BLaER1 (cell line): ENCODE measurements around the gene ZNF335.
"Not testable (repeated sequence)": the region's sequence is repeated elsewhere in the genome, so short reads cannot be mapped to it uniquely, and the experiment has no call there.

ENCODE experiments used
- H3K27ac ChIP-seq: shearing (Covaris generic); formaldehyde crosslinking; 2 replicates; pipeline ENCODE4 v1.8.1; 2022
- H3K27me3 ChIP-seq: shearing (Covaris generic); formaldehyde crosslinking; 2 replicates; pipeline ENCODE4 v1.8.1; 2022
- H3K36me3 ChIP-seq: shearing (Covaris generic); formaldehyde crosslinking; 2 replicates; pipeline ENCODE4 v1.8.1; 2022
- H3K4me1 ChIP-seq: shearing (Covaris generic); formaldehyde crosslinking; 2 replicates; pipeline ENCODE4 v1.8.1; 2022
- H3K4me2 ChIP-seq: shearing (Covaris generic); formaldehyde crosslinking; 2 replicates; pipeline ENCODE4 v1.8.1; 2022
- H3K4me3 ChIP-seq: shearing (Covaris generic); formaldehyde crosslinking; 2 replicates; pipeline ENCODE4 v1.8.1; 2022
- H3K9ac ChIP-seq: shearing (Covaris generic); formaldehyde crosslinking; 2 replicates; pipeline ENCODE4 v1.8.1; 2022
- H3K9me3 ChIP-seq: shearing (Covaris generic); formaldehyde crosslinking; 2 replicates; pipeline ENCODE4 v1.8.1; 2022
- H4K20me1 ChIP-seq: shearing (Covaris generic); formaldehyde crosslinking; 2 replicates; pipeline ENCODE4 v1.8.1; 2022
- Cebpa-rat ChIP-seq: shearing (Covaris generic); IDR thresholded peaks from 2 replicates; pipeline ENCODE4 v1.8.1; 2022

ZNF335 gene

GRCh38 chr20:45965169-45966002 is 6.6 kb downstream of the ZNF335 start:
- Histone ChIP-seq H3K4me2 (no peak overlapping the region), H3K9ac (no peak overlapping the region), H3K4me1 (peaks cover 38% of the 10 kb centered on the region), H3K36me3 (peaks cover 83% of the 10 kb centered on the region), H3K9me3 (no peaks in the 10 kb centered on the region), H3K4me3 (no peak overlapping the region), H3K27ac (no peak overlapping the region), H3K27me3 (no peaks in the 10 kb centered on the region), H4K20me1 (peaks cover 40% of the 10 kb centered on the region)
- no peak for TF ChIP-seq Cebpa-rat

DNA sequence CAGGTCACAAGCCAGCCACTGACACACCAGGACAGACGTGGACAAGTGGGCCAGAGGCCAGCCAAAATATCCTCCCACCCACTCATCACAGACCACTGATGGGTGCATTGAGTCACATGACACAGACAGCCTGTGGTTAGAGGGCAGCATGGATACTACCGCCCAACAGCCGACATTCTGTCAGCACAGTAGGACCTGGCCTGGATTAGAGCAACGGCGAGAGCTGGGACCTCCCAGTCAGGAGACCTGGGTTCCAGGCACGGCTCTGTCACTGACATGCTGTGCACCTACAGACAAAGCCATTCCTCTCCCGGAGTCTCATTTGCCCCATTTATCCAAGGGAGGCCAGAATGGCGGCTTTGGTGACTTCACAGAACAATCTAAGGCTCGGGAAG is 8.0 kb downstream of the ZNF335 start:
- peak overlapping the region; percentile 56 for H3K9ac ChIP-seq
- no peak overlapping the region; the same call in 1 of the 2 replicates for H3K27ac ChIP-seq
- peak overlapping the region; percentile 85 for H3K4me2 ChIP-seq
- H3K9me3 ChIP-seq: no peaks in the 10 kb centered on the region
- peaks cover 89% of the 10 kb centered on the region for H3K36me3 ChIP-seq
- peaks cover 26% of the 10 kb centered on the region for H4K20me1 ChIP-seq
- no peak for TF ChIP-seq Cebpa-rat
- no peaks in the 10 kb centered on the region for H3K27me3 ChIP-seq
- H3K4me3 ChIP-seq: no peak overlapping the region
- H3K4me1 ChIP-seq: peaks cover 26% of the 10 kb centered on the region

DNA sequence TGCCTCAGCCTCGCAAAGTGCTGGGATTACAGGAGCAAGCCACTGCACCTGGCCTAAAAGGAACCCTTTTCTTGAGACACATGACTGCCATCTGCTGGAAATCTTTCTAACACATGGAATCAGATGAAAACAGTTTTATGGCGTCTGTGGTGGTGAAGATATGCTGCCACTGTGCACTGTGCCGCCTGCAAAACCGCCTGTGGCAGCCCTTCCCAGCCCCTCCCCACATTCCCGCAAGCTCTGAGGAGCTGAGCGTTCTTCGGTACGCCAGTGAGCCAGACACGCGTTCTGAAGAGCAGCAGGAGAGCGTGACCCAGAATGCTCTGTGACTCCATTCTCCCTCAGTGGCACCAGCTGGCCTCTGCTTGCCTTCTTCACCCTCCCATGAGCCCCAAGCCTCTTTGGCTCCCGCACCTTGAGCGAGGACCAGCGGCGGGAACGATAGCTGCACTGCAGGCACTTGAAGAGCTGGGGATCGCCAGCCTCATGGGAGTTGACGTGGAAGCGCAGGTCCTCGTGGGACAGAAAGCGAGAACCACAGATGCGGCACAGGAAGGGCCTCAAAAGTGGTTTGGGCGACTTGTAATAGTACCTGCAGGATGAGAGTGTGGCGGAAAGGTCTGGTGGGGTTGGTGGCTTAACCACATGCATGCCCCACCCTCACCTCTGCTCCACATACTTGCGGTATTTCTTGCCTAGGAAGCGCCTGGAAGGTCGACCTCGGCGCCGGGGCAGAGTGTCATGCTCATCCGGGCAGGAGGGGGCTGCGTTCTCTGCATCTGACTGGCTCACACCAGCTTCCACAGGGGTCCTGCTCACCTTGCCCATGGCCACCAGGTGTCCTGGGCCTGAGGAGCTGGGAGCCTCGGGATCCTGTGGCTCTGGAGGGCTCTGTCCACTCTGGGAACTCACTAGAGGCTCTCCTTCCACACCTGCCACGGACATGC is 8.7 kb downstream of the ZNF335 start:
- TF ChIP-seq Cebpa-rat: no peak
- H3K27me3 ChIP-seq: no peaks in the 10 kb centered on the region
- peaks cover 25% of the 10 kb centered on the region for H4K20me1 ChIP-seq
- H3K9ac ChIP-seq: peak overlapping the region; percentile 56
- H3K4me2 ChIP-seq: peak overlapping the region; percentile 85
- H3K4me1 ChIP-seq: peaks cover 26% of the 10 kb centered on the region
- peak overlapping the region; percentile 29; the same call in 1 of the 2 replicates for H3K4me3 ChIP-seq
- no peaks in the 10 kb centered on the region; the same call in 1 of the 2 replicates for H3K9me3 ChIP-seq
- peak overlapping the region; percentile 50 for H3K27ac ChIP-seq
- H3K36me3 ChIP-seq: peaks cover 89% of the 10 kb centered on the region

GRCh38 chr20:45962031-45962755 is 9.8 kb downstream of the ZNF335 start:
- Histone ChIP-seq H3K4me1 (peaks cover 26% of the 10 kb centered on the region), H4K20me1 (peaks cover 25% of the 10 kb centered on the region), H3K27me3 (no peaks in the 10 kb centered on the region), H3K4me2 (peak overlapping the region; percentile 85; the same call in 1 of the 2 replicates), H3K9ac (no peak overlapping the region; the same call in 1 of the 2 replicates), H3K4me3 (no peak overlapping the region), H3K27ac (no peak overlapping the region), H3K9me3 (no peaks in the 10 kb centered on the region; the same call in 1 of the 2 replicates), H3K36me3 (peaks cover 89% of the 10 kb centered on the region)
- no peak for TF ChIP-seq Cebpa-rat

DNA sequence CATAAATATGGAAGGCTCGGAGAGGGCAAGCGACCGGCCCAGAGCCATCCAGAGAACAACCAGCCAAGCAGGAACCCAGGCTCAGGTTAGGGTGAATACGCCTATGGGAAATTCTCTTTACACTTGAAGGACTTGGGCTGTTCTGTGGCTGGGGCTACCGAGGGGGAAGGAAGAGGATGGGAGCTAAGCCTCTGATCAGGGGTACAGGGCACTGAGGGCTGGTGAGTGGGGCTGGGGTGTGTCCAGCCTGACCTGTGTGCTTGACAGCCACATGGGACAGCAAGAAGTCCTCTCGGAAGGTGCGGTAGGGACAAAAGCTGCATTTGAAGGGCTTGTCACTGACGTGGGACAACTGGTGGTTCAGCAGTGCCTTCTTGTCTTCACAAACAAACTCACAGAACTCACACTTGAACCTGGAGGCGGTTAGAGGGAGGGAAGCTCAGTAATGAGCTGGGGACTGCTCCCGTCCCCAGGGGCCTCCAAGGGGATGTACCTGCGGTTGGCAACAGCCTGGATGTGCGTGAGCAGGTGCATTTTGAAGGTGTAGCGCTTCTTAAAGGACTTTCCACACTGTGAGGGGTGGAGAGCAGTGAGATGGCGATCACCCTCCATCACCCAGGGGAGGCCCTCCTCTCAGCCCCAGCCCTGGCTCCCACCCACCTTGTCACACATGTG is 11.9 kb downstream of the ZNF335 start:
- no peaks in the 10 kb centered on the region for H3K27me3 ChIP-seq
- peaks cover 86% of the 10 kb centered on the region for H3K36me3 ChIP-seq
- H3K4me3 ChIP-seq: no peak overlapping the region
- TF ChIP-seq Cebpa-rat: no peak
- no peak overlapping the region for H3K4me2 ChIP-seq
- peaks cover 22% of the 10 kb centered on the region for H4K20me1 ChIP-seq
- H3K9me3 ChIP-seq: no peaks in the 10 kb centered on the region; the same call in 1 of the 2 replicates
- no peak overlapping the region for H3K9ac ChIP-seq
- no peak overlapping the region for H3K27ac ChIP-seq
- H3K4me1 ChIP-seq: peaks cover 26% of the 10 kb centered on the region

- Histone ChIP-seq H3K27ac (no peak overlapping the region), H3K4me1 (peaks cover 22% of the 10 kb centered on the region), H3K27me3 (no peaks in the 10 kb centered on the region), H3K36me3 (peaks cover 86% of the 10 kb centered on the region), H3K4me3 (no peak overlapping the region), H3K4me2 (no peak overlapping the region), H3K9ac (no peak overlapping the region), H4K20me1 (peaks cover 12% of the 10 kb centered on the region), H3K9me3 (no peaks in the 10 kb centered on the region; the same call in 1 of the 2 replicates)
- no peak for TF ChIP-seq Cebpa-rat
Observed at GRCh38 chr20:45959126-45959525, 12.9 kb downstream of the ZNF335 start.

DNA sequence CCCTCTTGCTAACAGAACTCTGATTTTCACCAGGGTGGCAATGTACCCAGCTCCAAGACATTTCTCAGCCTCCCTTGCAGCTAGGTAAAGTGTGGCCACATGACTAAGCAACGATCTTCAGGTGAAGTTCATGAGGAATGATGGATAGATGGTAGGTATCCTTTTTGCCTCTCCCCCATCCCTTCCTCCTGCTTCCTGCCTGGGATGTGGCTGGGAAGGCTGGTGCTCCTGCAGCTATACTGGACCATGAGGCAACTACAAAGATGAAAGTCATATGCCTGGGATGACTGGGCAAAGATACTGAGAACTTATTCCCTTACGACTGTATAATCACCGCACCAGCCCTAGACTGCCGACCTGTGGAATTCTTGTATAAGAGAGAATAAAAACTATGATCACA is 13.4 kb downstream of the ZNF335 start:
- no peak overlapping the region for H3K4me3 ChIP-seq
- peaks cover 17% of the 10 kb centered on the region for H3K4me1 ChIP-seq
- H3K9me3 ChIP-seq: no peaks in the 10 kb centered on the region; the same call in 1 of the 2 replicates
- no peaks in the 10 kb centered on the region for H3K27me3 ChIP-seq
- peaks cover 86% of the 10 kb centered on the region for H3K36me3 ChIP-seq
- no peak overlapping the region for H3K27ac ChIP-seq
- H4K20me1 ChIP-seq: peaks cover 7% of the 10 kb centered on the region
- no peak overlapping the region for H3K9ac ChIP-seq
- H3K4me2 ChIP-seq: no peak overlapping the region
- no peak for TF ChIP-seq Cebpa-rat

GRCh38 chr20:45957021-45957941 is 14.7 kb downstream of the ZNF335 start:
- Histone ChIP-seq H3K4me1 (peaks cover 5% of the 10 kb centered on the region; the same call in 1 of the 2 replicates), H3K27ac (no peak overlapping the region), H3K4me2 (no peak overlapping the region), H3K27me3 (no peaks in the 10 kb centered on the region), H3K9ac (no peak overlapping the region), H3K9me3 (no peaks in the 10 kb centered on the region; the same call in 1 of the 2 replicates), H3K36me3 (peaks cover 95% of the 10 kb centered on the region), H3K4me3 (no peak overlapping the region), H4K20me1 (no peaks in the 10 kb centered on the region)
- TF ChIP-seq Cebpa-rat: no peak

DNA sequence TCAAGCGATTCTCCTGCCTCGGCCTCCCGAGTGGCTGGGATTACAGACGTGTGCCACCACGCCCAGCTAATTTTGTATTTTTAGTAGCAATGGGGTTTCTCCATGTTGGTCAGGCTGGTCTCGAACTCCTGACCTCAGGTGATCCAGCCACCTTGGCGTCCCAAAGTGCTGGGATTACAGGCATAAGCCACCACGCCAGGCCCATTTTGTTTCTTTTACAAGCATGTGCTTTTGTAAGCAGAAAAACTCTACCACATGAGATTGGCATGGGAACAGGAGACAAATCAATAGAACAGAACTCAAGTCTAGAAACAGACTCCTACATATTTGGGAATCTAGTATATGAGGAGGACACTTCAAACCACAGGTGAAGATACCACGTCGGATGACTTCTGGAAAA is 15.7 kb downstream of the ZNF335 start:
- not testable (repeated sequence) for H3K4me2 ChIP-seq, H3K27me3 ChIP-seq, H3K9me3 ChIP-seq, H3K9ac ChIP-seq, H3K27ac ChIP-seq, H4K20me1 ChIP-seq, H3K4me1 ChIP-seq, H3K4me3 ChIP-seq
- H3K36me3 ChIP-seq: peaks cover 95% of the 10 kb centered on the region
